SK-N-SH (cell line): ENCODE results near the gene CCDC154. TPM values are rescaled to one million over a fixed set of nuclear protein-coding genes. Genes with fewer than 3 reads are reported as not detected.
"Not testable (repeated sequence)": the region's sequence is repeated elsewhere in the genome, so short reads cannot be mapped to it uniquely, and the experiment has no call there.

Experiments used
- CTCF ChIA-PET: fragments of 300-600, 350-600 bp; formaldehyde crosslinking; extraction: SDS; loops from one replicate; lab custom pipeline; 2021; lab: Yijun Ruan, JAX
- POLR2A ChIA-PET: fragments of 350-600 bp; sonication (Branson Sonifier 250); formaldehyde crosslinking; extraction: SDS; loops from one replicate; lab custom pipeline; 2020; ENCODE audit warnings: antibody characterized with exemption, inconsistent platforms; lab: Yijun Ruan, JAX
- DNase-seq: peaks from one replicate; pipeline ENCODE4 v3.0.0; 2012
- H2AFZ ChIP-seq: fragments of 200-600 bp; sonication (generic); 2 replicates; pipeline ENCODE4 v1.8.1; 2016; ENCODE audit warnings: antibody characterized with exemption, mild to moderate bottlenecking, low read depth
- H3F3A ChIP-seq: fragments of 200-600 bp; sonication (generic); replicated peaks from 2 replicates; pipeline ENCODE3; 2016; ENCODE audit warnings: antibody characterized with exemption, mild to moderate bottlenecking; ENCODE audit not compliant: insufficient read depth
- H3K27ac ChIP-seq, 2 experiments: fragments of 200-500 bp in 1 of 2; fragments of 200-600 bp in 1 of 2; sonication (Bioruptor generic) in 1 of 2; sonication (generic), shearing (Covaris generic) in 1 of 2; 2 replicates each; pipeline versions ENCODE4 v1.5.1 to v1.6.1; 2014 to 2016; ENCODE audit warnings: low read depth in 2 of 2, inconsistent platforms in 1 of 2, low read length in 1 of 2, mild to moderate bottlenecking in 1 of 2, mixed read lengths in 1 of 2
- H3K27me3 ChIP-seq: fragments of 200-600 bp; sonication (generic), shearing (Covaris generic); 2 replicates; pipeline ENCODE4 v1.6.1; 2016; ENCODE audit warnings: mixed run types; ENCODE audit not compliant: insufficient read depth
- H3K36me3 ChIP-seq, 2 experiments: fragments of 200-500 bp in 1 of 2; fragments of 200-600 bp in 1 of 2; sonication (Bioruptor generic) in 1 of 2; sonication (generic) in 1 of 2; replicated peaks in 1 of 2; 2 replicates each; pipeline versions ENCODE3 to v1.5.1; 2014 to 2016; ENCODE audit warnings: low read length in 1 of 2, mild to moderate bottlenecking in 1 of 2; ENCODE audit not compliant: insufficient read depth in 2 of 2, control insufficient read depth in 1 of 2
- H3K4me1 ChIP-seq, 2 experiments: fragments of 200-500 bp in 1 of 2; fragments of 200-600 bp in 1 of 2; sonication (Bioruptor generic) in 1 of 2; sonication (generic), shearing (Covaris generic) in 1 of 2; 2 replicates each; pipeline versions ENCODE4 v1.5.1 to v1.6.1; 2014 to 2016; ENCODE audit warnings: low read depth in 1 of 2, low read length in 1 of 2, mixed run types in 1 of 2; ENCODE audit not compliant: insufficient read depth in 2 of 2, control insufficient read depth in 1 of 2
- H3K4me2 ChIP-seq: fragments of 200-600 bp; sonication (generic), shearing (Covaris generic); 2 replicates; pipeline ENCODE4 v1.6.1; 2017; ENCODE audit warnings: mixed run types
- H3K4me3 ChIP-seq, 2 experiments: fragments of 200-500 bp in 1 of 2; fragments of 200-600 bp in 1 of 2; sonication (Bioruptor generic) in 1 of 2; sonication (generic), shearing (Covaris generic) in 1 of 2; 2 replicates each; pipeline versions ENCODE4 v1.5.1 to v1.8.1; 2014 to 2016; ENCODE audit warnings: low read depth in 2 of 2, inconsistent platforms in 1 of 2, low read length in 1 of 2, mild to moderate bottlenecking in 1 of 2, mixed read lengths in 1 of 2, moderate library complexity in 1 of 2
- H3K79me2 ChIP-seq: fragments of 200-600 bp; sonication (generic); 2 replicates; pipeline ENCODE4 v1.8.1; 2017; ENCODE audit warnings: mild to moderate bottlenecking; ENCODE audit not compliant: insufficient read depth
- H3K9ac ChIP-seq: fragments of 200-600 bp; sonication (generic); 2 replicates; pipeline ENCODE4 v1.6.1; 2017; ENCODE audit warnings: mixed run types
- H3K9me2 ChIP-seq: fragments of 200-600 bp; sonication (generic); 2 replicates; pipeline ENCODE4 v1.6.1; 2017; ENCODE audit warnings: mixed run types
- H3K9me3 ChIP-seq: fragments of 200-600 bp; sonication (generic); 2 replicates; pipeline ENCODE4 v1.6.1; 2017; ENCODE audit warnings: mixed run types, mild to moderate bottlenecking, moderate library complexity
- H4K20me1 ChIP-seq: fragments of 200-600 bp; sonication (generic); 2 replicates; pipeline ENCODE4 v1.6.1; 2017; ENCODE audit warnings: mild to moderate bottlenecking, mixed run types; ENCODE audit not compliant: insufficient read depth
- EP300 ChIP-seq, 2 experiments: IDR thresholded peaks; 2 replicates each; pipeline versions ENCODE4 v1.4.0 to v1.6.1; 2012; ENCODE audit warnings: borderline replicate concordance in 1 of 2, low read depth in 1 of 2, low read length in 1 of 2
- EZH2phosphoT487 ChIP-seq: fragments of 200-600 bp; sonication (generic); IDR thresholded peaks from 2 replicates; pipeline ENCODE4 v1.6.1; 2017; ENCODE audit warnings: low read depth, mixed run types, mild to moderate bottlenecking, antibody characterized with exemption, moderate library complexity, borderline replicate concordance
- FOXJ3 ChIP-seq: sonication (generic); formaldehyde crosslinking; IDR thresholded peaks from 2 replicates; pipeline ENCODE4 v1.5.1; 2020; ENCODE audit warnings: mild to moderate bottlenecking, missing genetic modification reagents
- FOXM1 ChIP-seq: IDR thresholded peaks from 2 replicates; pipeline ENCODE4 v1.4.0; 2012; ENCODE audit warnings: low read depth, mild to moderate bottlenecking
- IRF3 ChIP-seq: fragments of 150-350 bp; IDR thresholded peaks from 2 replicates; pipeline ENCODE4 v1.6.1; 2016; ENCODE audit warnings: mild to moderate bottlenecking, low read depth, low read length
- MEF2A ChIP-seq: IDR thresholded peaks from 2 replicates; pipeline ENCODE4 v1.4.0; 2012; ENCODE audit warnings: low read depth, borderline replicate concordance
- MXI1 ChIP-seq: IDR thresholded peaks from 2 replicates; pipeline ENCODE4 v1.6.1; 2012; ENCODE audit warnings: mild to moderate bottlenecking, low read depth, low read length, improper control_type of control experiment
- RAD21 ChIP-seq: IDR thresholded peaks from 2 replicates; pipeline ENCODE4 v1.6.1; 2012; ENCODE audit warnings: mild to moderate bottlenecking, low read length
- RCOR1 ChIP-seq: fragments of 150-350 bp; IDR thresholded peaks from 2 replicates; pipeline ENCODE4 v1.6.1; 2017; ENCODE audit warnings: antibody characterized with exemption, low read length
- REST ChIP-seq: IDR thresholded peaks from 2 replicates; pipeline ENCODE4 v1.6.1; 2012; ENCODE audit warnings: mild to moderate bottlenecking, low read depth, low read length, moderate library complexity
- RFX5 ChIP-seq: IDR thresholded peaks from 2 replicates; pipeline ENCODE4 v1.6.1; 2012; ENCODE audit warnings: mild to moderate bottlenecking, improper control_type of control experiment, low read length
- RXRA ChIP-seq: IDR thresholded peaks from 2 replicates; pipeline ENCODE4 v1.4.0; 2012; ENCODE audit warnings: low read depth, mild to moderate bottlenecking, borderline replicate concordance
- TCF12 ChIP-seq: IDR thresholded peaks from 2 replicates; pipeline ENCODE4 v1.4.0; 2012
- USF1 ChIP-seq: IDR thresholded peaks from 2 replicates; pipeline ENCODE4 v1.4.0; 2012; ENCODE audit warnings: low read depth, borderline replicate concordance
- USF2 ChIP-seq: fragments of 150-350 bp; IDR thresholded peaks from 2 replicates; pipeline ENCODE4 v1.6.1; 2017; ENCODE audit warnings: antibody characterized with exemption, low read length, low read depth, borderline replicate concordance
- WGBS: methylation state at CpG from one replicate; pipeline ENCODE4 v1.1.6; 2017; ENCODE audit warnings: low lambda C conversion rate; 5-methylcytosine and 5-hydroxymethylcytosine counted together
- polyA plus RNA-seq, 3 experiments: library from polyadenylated mRNA; depleted of rRNA; stranded (reverse); fragments of >200 nt; gene quantifications; 2 replicates each; pipeline ENCODE4 v1.2.3, GENCODE V29; 2012

The CCDC154 gene
- polyA plus RNA-seq, 1 of the 3 experiments (the other 2 are of a cell fraction), result 0.35 TPM

- Histone ChIP-seq H3K9me2 (no peaks in the 10 kb centered on the region), H3K4me3 (no peak overlapping the region), H3K79me2 (no peaks in the 10 kb centered on the region), H2AFZ (no peak overlapping the region), H4K20me1 (no peaks in the 10 kb centered on the region), H3K27me3 (no peaks in the 10 kb centered on the region), H3K9me3 (no peaks in the 10 kb centered on the region), H3F3A (no peaks in the 10 kb centered on the region), H3K4me1 (peaks cover 0 to 4% of the 10 kb centered on the region in 2 experiments; a peak in 1 of 4 replicates), H3K36me3 (no peaks in the 10 kb centered on the region), H3K4me2 (no peak overlapping the region), H3K27ac (no peak overlapping the region), H3K9ac (no peak overlapping the region)
- 72% methylated on average over 22 of the region's 28 CpGs for WGBS
- ChIA-PET POLR2A (no interaction called here), CTCF (interaction anchor here (1.6 kb wide), 1 partner anchor 10 kb away, joined by 3 read pairs; the partner anchor contains the start of gene TELO2)
- no peak for DNase-seq
- TF ChIP-seq RAD21 (no peak), USF1 (no peak), RXRA (no peak), EP300 (IDR thresholded peaks at IDR 0.05; ENCODE audit: borderline replicate concordance in 1 of 2, low read depth in 1 of 2, low read length in 1 of 2) (no peak), TCF12 (no peak), IRF3 (no peak), RFX5 (no peak), RCOR1 (no peak), FOXM1 (no peak), MXI1 (no peak), MEF2A (no peak), REST (no peak), EZH2phosphoT487 (no peak), FOXJ3 (CRISPR knock-in tag) (no peak), USF2 (no peak)
Measured at GRCh38 chr16:1481906-1482835, 37.8 kb upstream of the CCDC154 start.

GRCh38 chr16:1478937-1479336 is 34.6 kb upstream of the CCDC154 start:
- DNase-seq, H3K9ac ChIP-seq, H3K9me3 ChIP-seq, H3F3A ChIP-seq, H3K36me3 ChIP-seq, H3K27ac ChIP-seq, CTCF ChIA-PET, H3K4me3 ChIP-seq, H3K4me2 ChIP-seq, H2AFZ ChIP-seq, H4K20me1 ChIP-seq, H3K27me3 ChIP-seq, H3K9me2 ChIP-seq, POLR2A ChIA-PET: not testable (repeated sequence)
- peaks cover 1 to 11% of the 10 kb centered on the region in 2 experiments; a peak in 2 of 4 replicates for H3K4me1 ChIP-seq
- WGBS, result 74% methylated on average over 9 of the region's 9 CpGs
- peaks cover 14% of the 10 kb centered on the region for H3K79me2 ChIP-seq
